Endothelial cell of umbilical vein (primary cell): Measurements from ENCODE around the gene GAA.

ENCODE experiments used
- CTCF ChIP-seq, 2 donors: IDR thresholded peaks; 1 replicate in 1 of 2; 2 replicates in 1 of 2; pipeline ENCODE4 v1.5.1; 2011; ENCODE audit warnings: low read length in 2 of 2, mild to moderate bottlenecking in 2 of 2, moderate library complexity in 2 of 2, control low read depth in 1 of 2, inconsistent platforms in 1 of 2, low read depth in 1 of 2; ENCODE audit not compliant: insufficient read depth in 1 of 2; ENCODE audit errors: extremely low read depth in 1 of 2
- EZH2 ChIP-seq: IDR thresholded peaks from 2 replicates; pipeline ENCODE4 v1.6.1; 2012; ENCODE audit warnings: borderline replicate concordance, low read depth, mild to moderate bottlenecking, moderate library complexity, low read length, inconsistent platforms; ENCODE audit not compliant: severe bottlenecking
- MYC ChIP-seq: IDR thresholded peaks from one replicate; pipeline ENCODE4 v1.6.1; 2011; ENCODE audit warnings: mild to moderate bottlenecking, low read depth, low read length
- POLR2A ChIP-seq: IDR thresholded peaks from 2 replicates; pipeline ENCODE4 v1.6.1; 2012; ENCODE audit warnings: low read depth, mild to moderate bottlenecking, control low read depth, low read length

- TF ChIP-seq CTCF (IDR thresholded peaks at IDR 0.05; ENCODE audit: extremely low read depth in 1 of 2, insufficient read depth in 1 of 2, low read depth in 1 of 2, low read length in 2 of 2) (no peak), MYC (no peak), EZH2 (no peak), POLR2A (no peak)
Measured at GRCh38 chr17:80117491-80118401, 16.4 kb downstream of the GAA start.
